ENCODE results near the gene MKNK2.
"Not testable (repeated sequence)": the region's sequence is repeated elsewhere in the genome, so short reads cannot be mapped to it uniquely, and the experiment has no call there.

DNA sequence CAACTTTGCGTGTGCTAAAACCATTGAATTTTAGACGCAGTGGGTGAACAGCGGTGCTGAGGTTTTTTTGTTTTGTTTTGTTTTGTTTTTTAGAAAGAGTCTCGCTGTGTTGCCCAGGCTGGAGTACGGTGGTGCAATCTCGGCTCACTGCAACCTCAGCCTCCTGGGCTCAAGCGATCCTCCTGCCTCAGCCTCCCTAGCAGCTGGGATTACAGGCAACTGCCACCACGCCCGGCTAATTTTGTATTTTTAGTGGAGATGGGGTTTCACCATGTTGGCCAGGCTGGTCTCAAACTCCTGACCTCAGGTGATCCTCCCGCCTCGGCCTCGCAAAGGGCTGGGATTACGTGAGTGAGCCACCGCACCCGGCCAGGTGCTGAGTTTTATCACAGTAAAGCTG lies 16.8 kb downstream of the MKNK2 start:
- not testable (repeated sequence) for TF ChIP-seq SP1 (IDR thresholded peaks at IDR 0.05); L3MBTL2 (conservative IDR thresholded peaks at IDR 0.05); TARDBP (IDR thresholded peaks at IDR 0.05)
